GM15510 (cell line): Measurements from ENCODE around the gene ANKRD53.

Experiments used
- POLR2A ChIP-seq: IDR thresholded peaks from 3 replicates; pipeline ENCODE4 v1.6.1; 2011; ENCODE audit warnings: borderline replicate concordance; ENCODE audit not compliant: insufficient read length; ENCODE audit errors: extremely low read depth

Gene ANKRD53

GRCh38 chr2:70959271-70959761, 19.1 kb upstream of the ANKRD53 start:
- TF ChIP-seq POLR2A: no peak

- TF ChIP-seq POLR2A: no peak
Observed at GRCh38 chr2:70959851-70960832, 18.3 kb upstream of the ANKRD53 start.

GRCh38 chr2:70960833-70961647, 17.4 kb upstream of the ANKRD53 start:
- no peak for TF ChIP-seq POLR2A

- TF ChIP-seq POLR2A: no peak
Observed at GRCh38 chr2:70961648-70961994, 16.8 kb upstream of the ANKRD53 start.

DNA sequence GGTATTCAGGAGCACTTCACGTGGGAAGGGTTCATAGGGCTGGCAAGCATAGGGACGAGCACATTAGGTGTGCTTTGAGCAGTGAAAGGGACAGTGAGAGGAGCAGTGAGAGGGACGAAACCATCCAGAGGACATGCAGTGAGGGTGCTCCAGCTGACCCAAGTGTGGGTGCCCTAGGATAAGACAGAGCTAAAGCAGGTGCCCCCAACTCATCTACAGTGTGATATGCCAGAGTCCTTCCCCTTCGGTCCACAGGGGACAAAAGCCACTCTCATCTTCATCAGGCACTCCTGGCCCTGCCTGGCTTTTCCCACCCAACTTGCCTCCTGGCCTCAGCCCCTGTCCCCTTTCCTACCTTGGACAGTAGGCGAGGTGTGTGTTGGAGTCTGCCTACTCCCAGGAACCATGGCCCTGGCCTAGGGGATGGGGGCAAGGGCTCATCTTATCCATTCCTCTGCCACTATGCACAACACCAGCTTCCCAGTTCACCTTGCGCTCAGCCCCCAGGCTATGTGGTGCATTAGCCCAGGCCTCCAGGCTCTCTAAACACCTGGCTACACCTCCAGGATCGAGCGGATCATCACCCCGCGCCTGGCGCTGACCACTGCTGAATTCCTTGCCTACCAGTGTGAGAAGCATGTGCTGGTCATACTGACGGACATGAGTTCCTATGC, 16.1 kb upstream of the ANKRD53 start:
- TF ChIP-seq POLR2A: no peak

DNA sequence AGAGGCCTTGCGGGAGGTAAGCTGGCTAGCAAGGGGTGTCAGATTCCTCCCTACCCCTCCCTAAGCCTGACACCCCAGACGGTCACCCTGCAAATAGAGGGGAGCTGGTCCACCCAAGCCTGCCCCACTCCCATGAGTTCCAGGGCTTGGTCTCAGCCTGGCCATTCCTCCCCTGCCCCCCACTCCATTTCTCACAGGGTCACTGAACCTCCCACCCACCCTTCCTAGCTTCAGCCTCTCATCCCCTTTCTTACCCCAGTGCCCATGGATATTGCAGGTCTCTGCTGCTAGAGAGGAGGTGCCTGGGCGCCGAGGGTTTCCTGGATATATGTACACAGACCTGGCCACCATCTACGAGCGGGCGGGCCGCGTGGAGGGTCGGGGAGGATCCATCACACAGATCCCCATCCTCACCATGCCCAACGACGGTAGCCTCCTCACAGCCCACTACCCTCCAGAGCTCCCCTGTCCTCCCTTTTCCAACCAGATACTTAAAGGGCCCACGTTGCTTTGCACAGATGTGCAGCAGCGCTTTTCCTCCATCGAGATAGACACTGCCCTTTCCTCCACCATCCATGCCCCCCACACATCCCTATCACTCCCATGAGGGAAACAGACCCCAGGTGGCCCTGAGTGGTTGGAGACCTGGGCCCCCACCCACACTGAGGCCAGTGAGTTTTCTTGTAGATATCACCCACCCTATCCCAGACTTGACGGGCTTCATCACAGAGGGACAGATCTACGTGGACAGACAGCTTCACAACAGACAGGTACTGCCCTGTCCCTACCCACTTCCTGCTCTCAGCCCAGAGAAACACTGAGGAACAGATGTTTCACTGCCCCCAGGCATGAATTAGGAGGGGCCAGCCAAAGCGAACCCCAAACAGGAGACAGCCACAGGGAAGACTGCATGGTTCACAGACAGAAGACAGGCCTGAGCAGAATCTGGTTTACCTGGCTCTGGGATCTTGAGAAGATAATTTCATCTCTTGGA, 15.2 kb upstream of the ANKRD53 start:
- no peak for TF ChIP-seq POLR2A

- TF ChIP-seq POLR2A: no peak
Observed at GRCh38 chr2:70964133-70964532, 14.3 kb upstream of the ANKRD53 start.

GRCh38 chr2:70964596-70965386, 13.6 kb upstream of the ANKRD53 start:
- no peak for TF ChIP-seq POLR2A

- TF ChIP-seq POLR2A: no peak
Observed at GRCh38 chr2:70965506-70965905, 12.9 kb upstream of the ANKRD53 start.

DNA sequence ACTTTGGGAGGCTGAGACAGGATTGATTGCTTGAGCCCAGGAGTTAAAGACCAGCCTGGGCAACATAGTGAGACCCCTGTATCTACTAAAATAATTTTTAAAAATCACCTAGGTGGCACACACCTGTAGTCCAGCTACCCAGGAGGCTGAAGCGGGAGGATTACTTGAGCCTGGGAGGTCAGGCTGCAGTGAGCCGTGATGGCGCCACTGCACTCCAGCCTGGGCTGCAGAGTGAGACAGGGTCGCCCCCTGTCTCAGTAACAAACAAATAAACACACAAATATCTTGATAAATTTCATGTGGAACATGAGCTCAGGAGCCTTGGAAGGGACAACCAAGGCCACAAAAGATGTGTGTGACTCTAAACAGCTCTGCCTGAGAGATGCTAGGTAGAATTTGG, 11.7 kb upstream of the ANKRD53 start:
- no peak for TF ChIP-seq POLR2A

DNA sequence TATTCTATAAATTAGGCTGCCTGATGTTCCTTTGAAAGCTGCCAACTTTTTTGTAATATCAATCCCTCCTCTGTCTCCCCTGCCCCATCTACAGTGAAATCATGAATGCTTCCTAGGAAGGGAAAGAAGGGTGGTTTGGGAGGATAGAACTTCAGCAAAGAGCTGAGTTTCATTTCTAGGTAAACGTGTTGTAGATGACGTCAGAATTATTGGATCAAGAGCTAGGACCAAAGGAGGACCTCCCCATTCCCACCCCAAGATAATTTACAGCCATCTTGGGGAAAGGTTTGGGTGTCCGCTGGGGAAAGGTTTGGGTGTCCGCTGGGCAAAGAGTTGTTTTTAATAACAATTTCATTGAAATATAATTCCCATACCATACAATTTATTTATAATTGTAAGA, 11.2 kb upstream of the ANKRD53 start:
- no peak for TF ChIP-seq POLR2A

- TF ChIP-seq POLR2A: no peak
Observed at GRCh38 chr2:70974592-70974991, 3.8 kb upstream of the ANKRD53 start.

GRCh38 chr2:70975237-70975636, 3.2 kb upstream of the ANKRD53 start:
- no peak for TF ChIP-seq POLR2A
